ENCODE data around the gene MOB2.

MOB2 gene

DNA sequence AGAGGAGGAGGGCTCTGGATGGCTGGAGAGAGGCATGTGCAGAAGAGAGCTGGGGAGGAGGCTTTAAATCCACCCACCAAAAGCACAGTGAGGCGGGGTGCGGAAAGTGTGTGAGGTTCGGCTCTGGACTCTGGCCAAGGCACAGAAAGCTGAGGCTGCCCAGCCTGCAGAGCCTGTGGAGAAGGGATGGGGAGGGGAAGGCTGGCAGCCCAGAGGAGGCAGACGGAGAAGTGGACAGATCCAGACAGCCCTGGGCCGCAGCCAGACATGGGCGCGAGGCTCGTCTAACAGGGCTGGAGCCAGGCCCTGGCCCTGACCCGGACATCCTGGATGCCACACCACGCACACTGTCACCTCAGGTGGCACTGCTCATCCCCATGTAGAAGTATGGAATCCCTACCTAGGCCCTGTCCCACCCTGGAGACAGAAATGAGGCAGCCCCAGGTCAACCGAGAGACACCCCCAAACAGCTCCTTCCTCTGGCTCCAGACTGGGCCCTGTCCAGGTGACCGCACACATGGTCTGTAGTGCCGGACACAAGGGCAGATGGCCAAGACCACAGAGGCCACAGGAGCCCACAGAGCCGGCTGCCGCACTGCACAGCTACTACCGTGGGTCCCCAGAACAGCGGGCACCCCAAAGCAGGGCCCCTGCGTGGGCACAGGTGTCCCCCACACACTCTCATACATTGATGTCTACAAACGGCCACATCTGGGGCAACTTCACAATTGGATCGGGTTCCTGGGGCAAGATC lies 16.6 kb upstream of the MOB2 start:
- DNase-seq, result no peak

GRCh38 chr11:1502168-1502953 lies 15.8 kb upstream of the MOB2 start:
- no peak for DNase-seq

- DNase-seq, result no peak
Measured at GRCh38 chr11:1501421-1502167, 15.0 kb upstream of the MOB2 start.

- DNase-seq, result no peak
Measured at GRCh38 chr11:1500466-1501420, 14.2 kb upstream of the MOB2 start.

- no peak for DNase-seq
Measured at GRCh38 chr11:1499899-1500298, 13.3 kb upstream of the MOB2 start.

GRCh38 chr11:1499261-1499890 lies 12.8 kb upstream of the MOB2 start:
- DNase-seq, result no peak

DNA sequence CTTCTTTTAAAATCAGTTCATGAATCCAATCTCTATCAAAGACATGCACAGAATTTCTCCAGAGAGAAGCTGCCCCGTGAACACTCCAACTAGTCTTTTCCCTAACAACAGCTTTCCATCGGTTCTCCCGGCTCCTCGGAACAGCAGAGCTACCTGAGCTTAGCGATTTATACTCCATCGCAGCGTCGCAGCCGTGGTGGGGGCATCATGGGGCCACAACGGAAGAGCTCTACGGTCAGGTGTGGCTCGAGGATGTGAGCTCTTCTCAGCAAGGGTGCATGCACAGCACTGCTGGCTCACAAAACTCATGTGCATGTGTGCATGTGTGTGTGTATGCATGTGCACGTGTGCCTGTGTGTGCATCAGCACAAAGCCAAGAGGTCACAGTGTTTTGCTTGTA lies 11.7 kb upstream of the MOB2 start:
- DNase-seq, result no peak

GRCh38 chr11:1497600-1497999 lies 11.0 kb upstream of the MOB2 start:
- DNase-seq, result no peak

DNA sequence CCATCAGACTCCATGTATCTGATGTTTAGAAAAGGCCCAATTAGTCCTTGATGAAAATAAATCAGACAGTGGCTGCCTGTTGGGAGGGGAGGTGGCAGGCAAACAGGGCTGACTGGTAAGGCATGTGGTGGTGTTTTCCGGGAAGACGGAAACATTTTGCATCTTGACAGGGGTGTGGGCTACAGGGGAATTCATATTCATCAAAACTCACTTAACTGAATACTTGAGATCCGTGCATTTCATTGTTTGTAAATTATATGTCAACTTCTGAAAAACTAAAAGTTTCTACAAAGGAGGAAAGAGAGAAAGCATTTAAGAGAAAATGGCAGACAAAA lies 10.1 kb upstream of the MOB2 start:
- no peak for DNase-seq

DNA sequence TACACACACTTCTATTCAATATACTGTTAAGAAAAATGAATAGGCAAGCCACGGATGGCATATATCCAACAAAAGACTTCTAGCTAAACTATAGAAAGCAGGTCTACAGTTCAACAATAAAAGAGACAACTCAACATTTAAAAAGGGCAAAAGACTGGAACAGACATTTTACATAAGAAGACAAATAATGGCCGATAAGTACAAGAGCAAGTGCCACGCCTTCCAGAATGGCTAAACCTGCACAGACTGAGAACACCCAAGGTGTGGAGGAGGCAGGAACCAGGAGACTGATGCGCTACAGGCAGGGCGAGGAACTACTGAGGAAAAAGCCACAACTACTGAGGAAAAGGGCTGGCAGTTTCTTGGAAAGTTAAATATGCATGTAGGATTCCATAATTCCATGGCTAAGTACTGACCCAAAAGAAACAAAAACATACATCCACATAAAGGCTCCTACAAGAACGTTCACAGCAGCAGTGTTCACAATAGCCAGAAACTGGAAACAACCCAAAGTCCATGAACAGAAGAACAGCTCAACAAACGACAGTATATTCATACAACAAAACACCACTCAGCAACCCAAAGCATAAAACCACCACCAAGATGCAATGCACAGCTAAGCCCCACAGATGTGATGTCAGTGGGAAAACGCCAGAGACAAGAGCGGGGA lies 9.6 kb upstream of the MOB2 start:
- no peak for DNase-seq

- no peak for DNase-seq
Measured at GRCh38 chr11:1494650-1495049, 8.1 kb upstream of the MOB2 start.

DNA sequence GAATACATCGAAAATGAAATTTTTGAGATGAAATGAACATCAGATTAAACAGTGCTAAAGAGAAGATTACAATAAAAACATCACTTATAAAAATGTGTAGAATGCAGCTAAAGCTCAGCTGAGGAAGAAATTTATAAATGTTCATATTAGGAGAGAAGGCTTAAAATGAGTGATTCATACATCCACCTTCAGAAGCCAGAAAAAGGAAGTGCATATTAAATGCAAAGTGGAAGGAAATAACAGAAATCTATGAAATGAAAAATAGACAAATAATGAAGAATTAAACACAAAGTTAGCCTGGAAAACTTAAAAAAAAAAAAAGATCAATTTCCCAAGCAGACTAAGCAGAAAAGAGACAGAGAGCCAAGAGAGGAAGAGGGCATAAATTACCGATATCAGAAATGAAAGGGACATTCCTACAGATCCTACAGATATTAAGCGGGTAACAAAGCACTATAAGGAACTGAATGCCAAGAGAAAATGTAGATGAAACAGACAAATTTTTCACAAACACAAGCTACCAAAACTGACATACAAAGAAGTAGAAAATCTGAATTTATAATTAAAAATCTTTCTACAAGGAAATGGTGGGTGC lies 7.2 kb upstream of the MOB2 start:
- no peak for DNase-seq

DNA sequence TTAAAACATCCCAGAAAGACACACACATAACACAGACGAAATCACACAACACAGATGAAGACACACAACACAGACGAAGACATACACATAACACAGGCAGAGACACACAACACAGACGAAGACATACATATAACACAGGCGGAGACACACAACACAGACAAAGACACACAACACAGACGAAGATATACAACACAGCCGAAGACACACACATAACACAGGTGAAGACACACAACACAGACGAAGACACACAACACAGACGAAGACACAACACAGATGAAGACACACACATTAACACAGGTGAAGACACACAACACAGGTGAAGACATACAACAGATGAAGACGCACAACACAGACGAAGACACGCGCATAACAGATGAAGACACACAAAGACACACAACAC lies 4.8 kb upstream of the MOB2 start:
- DNase-seq, result no peak

- no peak for DNase-seq
Measured at GRCh38 chr11:1490651-1491050, 4.1 kb upstream of the MOB2 start.

- DNase-seq, result no peak
Measured at GRCh38 chr11:1488575-1489180, 2.1 kb upstream of the MOB2 start.

DNA sequence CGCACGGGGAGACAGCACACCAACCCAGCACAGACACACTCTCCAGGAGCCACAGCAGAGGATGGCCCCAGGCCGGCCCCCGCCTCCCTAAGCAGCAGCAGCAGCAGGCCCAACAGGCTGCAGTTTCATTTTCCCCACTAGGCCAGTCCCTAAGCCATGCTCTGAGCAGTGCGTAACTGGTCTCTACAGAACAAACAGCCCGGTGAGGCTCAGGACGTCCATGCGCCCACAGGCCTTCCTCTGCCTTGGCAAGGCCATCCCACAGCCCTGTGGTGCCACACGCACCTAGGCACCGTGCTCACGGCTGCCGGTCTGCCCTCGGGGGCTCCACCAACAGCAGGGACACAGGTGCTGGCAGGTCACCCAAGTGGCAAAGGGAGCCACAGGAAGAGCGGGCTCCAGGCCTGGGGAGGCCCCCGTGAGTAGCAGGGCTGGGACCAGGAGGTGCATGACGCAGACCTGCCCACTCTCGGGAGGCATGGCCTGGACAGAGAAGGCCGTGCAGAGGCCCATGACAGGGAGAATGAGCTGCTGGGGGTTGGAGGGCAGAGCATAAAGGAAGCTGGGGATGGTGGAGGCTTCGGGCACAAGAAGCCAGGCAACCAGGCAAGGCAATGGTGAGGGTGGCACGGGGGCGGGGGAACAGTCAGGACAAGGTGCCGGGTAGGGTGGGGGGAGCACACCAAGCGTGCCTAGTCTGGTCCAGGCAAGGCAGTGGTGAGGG lies 1.4 kb upstream of the MOB2 start:
- no peak for DNase-seq

DNA sequence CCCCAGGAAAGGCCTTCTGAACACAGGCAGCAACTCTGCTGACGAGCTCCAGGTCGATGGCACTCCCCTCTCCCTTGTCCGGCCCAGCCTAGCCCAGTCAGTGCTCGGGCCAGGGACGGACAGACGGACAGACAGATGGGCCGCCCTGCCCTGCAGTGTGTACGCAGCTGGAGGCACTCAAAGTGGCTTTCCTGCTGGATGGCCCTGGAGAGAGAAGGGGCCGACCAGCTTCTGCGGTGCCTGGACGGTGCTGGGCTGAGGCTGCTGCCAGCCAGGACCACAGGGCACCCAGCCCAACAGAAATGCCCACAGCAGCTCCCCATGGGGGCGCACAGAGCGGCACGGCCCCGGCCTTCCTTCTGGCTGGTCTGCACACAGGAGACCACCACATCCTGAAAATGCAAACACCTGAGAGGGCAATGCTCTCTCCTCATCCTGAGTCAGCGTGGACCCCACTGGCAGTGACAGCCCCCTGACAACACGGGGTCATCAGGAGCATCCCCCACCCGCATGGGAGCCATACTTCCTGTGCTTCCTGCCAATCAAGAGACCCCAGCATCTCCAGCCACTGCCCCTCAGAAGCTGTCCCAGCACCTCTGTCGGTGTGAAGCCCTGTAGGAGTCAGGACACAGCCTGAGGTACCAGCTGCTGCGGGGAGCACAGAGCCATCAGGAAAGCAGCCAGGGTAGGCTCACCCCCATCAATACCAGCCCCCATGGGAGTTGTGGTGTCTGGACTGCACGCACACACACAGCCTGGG lies 692 bp upstream of the MOB2 start:
- no peak for DNase-seq

GRCh38 chr11:1485504-1485885 lies 1.1 kb downstream of the MOB2 start:
- DNase-seq, result no peak
